Endometrial microvascular endothelial cells (primary cell): Measurements from ENCODE around the gene WFDC5. TPM values are rescaled to one million over a fixed set of nuclear protein-coding genes. Genes with fewer than 3 reads are reported as not detected.

Source experiments
- in situ Hi-C: cut with HindIII; loops from 2 replicates; pipeline ENCODE4 v1.10.0; 2017; ENCODE audit warnings: low sequenced_read_pairs, low pct_unique_long_range_greater_than_20kb; ENCODE audit errors: inconsistent ontology term
- total RNA-seq: library from RNA; depleted of rRNA; stranded (reverse); fragments of >200 nt; gene quantifications from one replicate; pipeline ENCODE4 v1.2.3, GENCODE V29; 2015; ENCODE audit errors: inconsistent ontology term

WFDC5 gene
- total RNA-seq, 1 donor from 2014 or later = not detected

- in situ Hi-C loops = no loop called here
These were observed 3.1 kb upstream of the WFDC5 start for GRCh38 chr20:45118028-45118427.

- in situ Hi-C loops = no loop called here
These were observed 2.6 kb upstream of the WFDC5 start for GRCh38 chr20:45117581-45117980.

GRCh38 chr20:45115829-45116228 is 855 bp upstream of the WFDC5 start:
- in situ Hi-C loops = no loop called here

- in situ Hi-C loops = no loop called here
These were observed 406 bp upstream of the WFDC5 start for GRCh38 chr20:45115386-45115774.

GRCh38 chr20:45113865-45114264 is 1.1 kb downstream of the WFDC5 start:
- in situ Hi-C loops = no loop called here

- in situ Hi-C loops = no loop called here
These were observed 2.2 kb downstream of the WFDC5 start for GRCh38 chr20:45112754-45113153.

GRCh38 chr20:45111799-45112471 is 3.0 kb downstream of the WFDC5 start:
- in situ Hi-C loops = no loop called here

- in situ Hi-C loops = no loop called here
These were observed 3.7 kb downstream of the WFDC5 start for GRCh38 chr20:45111285-45111684.

GRCh38 chr20:45110301-45110700 is 4.7 kb downstream of the WFDC5 start:
- in situ Hi-C loops = no loop called here

GRCh38 chr20:45109634-45110033 is 5.3 kb downstream of the WFDC5 start:
- in situ Hi-C loops = no loop called here

GRCh38 chr20:45105317-45105716 is 9.7 kb downstream of the WFDC5 start:
- in situ Hi-C loops = no loop called here

GRCh38 chr20:45104786-45105185 is 10.2 kb downstream of the WFDC5 start:
- in situ Hi-C loops = no loop called here

- in situ Hi-C loops = no loop called here
These were observed 11.9 kb downstream of the WFDC5 start for GRCh38 chr20:45103072-45103471.

GRCh38 chr20:45101333-45101850 is 13.6 kb downstream of the WFDC5 start:
- in situ Hi-C loops = no loop called here

GRCh38 chr20:45100563-45101245 is 14.3 kb downstream of the WFDC5 start, which contains the start of gene KCNS1:
Gene KCNS1, minus strand, starts transcription at chr20:45101127. Its CDS starts 1,891 bp downstream, at chr20:45099236.
- in situ Hi-C loops = no loop called here

GRCh38 chr20:45098103-45098773 is 16.7 kb downstream of the WFDC5 start:
- in situ Hi-C loops = loop anchor here (25.0 kb wide), 1 partner anchor 189 kb away; no protein-coding TSS in a partner anchor

GRCh38 chr20:45097485-45098102 is 17.4 kb downstream of the WFDC5 start:
- in situ Hi-C loops = loop anchor here (25.0 kb wide), 1 partner anchor 190 kb away; no protein-coding TSS in a partner anchor

GRCh38 chr20:45096781-45097180 is 18.2 kb downstream of the WFDC5 start:
- in situ Hi-C loops = loop anchor here (25.0 kb wide), 1 partner anchor 191 kb away; no protein-coding TSS in a partner anchor

GRCh38 chr20:45095805-45096238 is 19.2 kb downstream of the WFDC5 start:
- in situ Hi-C loops = loop anchor here (25.0 kb wide), 1 partner anchor 191 kb away; no protein-coding TSS in a partner anchor
